NCI-H510A treated with DMSO at 0.1 percent for 48 hours (cell line): ENCODE measurements around the gene RFLNA.

Experiments
- DNase-seq: peaks from one replicate; lab custom pipeline; 2025; lab: John Stamatoyannopoulos, UW

The RFLNA gene

DNA sequence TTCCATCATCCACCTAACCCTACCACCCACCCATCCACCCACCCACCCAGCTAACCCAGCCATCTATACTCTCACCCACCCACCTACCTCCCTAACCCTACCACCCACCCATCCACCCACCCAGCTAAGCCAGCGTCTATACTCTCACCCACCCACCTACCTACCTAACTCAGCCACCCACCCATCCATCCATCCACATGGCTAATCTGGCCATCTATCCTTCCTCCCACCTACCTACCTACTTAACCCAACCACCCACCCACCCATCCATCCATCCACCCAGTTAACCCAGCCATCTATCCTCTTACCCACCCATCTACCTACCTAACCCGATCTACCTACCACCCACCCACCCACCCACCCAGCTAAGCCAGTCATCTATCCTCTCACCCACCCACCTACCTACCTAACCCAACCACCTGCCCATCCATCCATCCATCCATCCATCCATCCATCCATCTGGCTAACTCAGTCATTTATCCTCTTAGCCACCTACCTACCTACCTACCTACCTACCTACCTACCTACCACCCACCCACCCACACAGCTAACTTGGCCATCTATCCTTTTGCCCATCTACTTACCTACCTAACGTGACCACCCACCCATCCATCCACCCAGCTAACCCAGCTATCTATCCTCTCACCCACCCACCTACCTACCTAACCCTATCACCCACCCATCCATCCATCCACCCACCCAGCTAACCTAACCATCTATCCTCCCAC is 44.1 kb downstream of the RFLNA start:
- DNase-seq, result no peak

DNA sequence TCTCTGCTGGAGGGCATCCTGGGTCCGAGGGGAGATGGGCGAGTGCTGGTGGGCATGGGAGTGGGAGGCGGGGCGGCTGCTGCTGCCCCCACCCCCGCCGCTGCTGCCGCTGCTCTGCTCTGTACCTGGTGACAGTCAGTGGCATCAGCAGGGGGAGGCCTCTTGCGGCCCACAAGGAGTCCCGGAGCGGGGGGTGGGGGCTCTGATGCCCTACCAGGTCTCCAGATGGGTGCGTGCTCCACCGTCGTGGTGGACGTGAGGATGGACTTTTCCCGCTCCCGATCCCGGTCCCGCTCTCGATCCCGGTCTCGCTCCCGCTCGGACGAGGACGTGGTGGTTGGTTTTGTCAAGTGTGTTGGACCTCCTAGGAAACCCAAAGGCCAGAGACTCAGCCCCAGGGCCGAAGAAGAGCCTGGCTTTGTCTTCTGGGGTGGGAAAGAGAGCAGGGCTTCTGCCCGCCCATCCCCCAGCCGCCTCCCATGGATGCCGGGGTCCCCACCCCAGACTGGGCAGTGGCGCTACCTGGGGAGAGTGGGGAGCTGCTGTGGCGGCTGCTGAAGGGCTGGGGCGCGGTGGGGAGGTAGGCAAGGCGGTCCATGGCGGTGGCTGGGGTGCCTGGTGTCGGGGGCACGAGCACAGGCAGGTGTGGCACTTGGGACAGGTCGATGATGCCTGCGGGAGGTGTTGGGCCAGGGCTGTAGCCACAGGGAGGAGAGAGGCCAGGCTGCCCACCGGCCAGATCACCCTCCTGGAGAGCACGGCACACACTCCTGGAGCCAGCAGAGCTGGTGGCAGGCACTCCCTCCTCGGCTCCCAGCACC is 45.4 kb downstream of the RFLNA start:
- no peak for DNase-seq

DNA sequence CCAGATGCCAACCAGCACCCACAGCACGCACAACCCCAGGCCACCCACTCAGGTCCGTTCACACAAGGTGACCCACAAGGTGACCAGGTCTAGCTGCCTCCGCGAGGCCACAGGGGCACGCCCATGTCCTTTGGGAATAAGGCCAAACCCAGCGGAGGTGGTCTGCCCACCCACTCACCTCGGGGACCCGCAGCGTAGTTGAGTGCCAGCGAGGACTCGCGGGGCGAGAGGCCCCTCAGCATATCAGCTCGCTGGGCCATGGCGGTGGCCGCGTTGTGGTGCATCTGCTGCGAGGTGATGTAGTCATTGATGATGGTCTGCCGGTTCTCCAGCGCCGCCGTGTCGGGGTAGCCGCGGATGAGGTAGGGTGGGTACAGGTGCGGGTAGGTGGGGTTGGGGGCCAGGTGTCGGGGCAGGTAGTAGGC is 46.8 kb downstream of the RFLNA start:
- DNase-seq, result no peak

DNA sequence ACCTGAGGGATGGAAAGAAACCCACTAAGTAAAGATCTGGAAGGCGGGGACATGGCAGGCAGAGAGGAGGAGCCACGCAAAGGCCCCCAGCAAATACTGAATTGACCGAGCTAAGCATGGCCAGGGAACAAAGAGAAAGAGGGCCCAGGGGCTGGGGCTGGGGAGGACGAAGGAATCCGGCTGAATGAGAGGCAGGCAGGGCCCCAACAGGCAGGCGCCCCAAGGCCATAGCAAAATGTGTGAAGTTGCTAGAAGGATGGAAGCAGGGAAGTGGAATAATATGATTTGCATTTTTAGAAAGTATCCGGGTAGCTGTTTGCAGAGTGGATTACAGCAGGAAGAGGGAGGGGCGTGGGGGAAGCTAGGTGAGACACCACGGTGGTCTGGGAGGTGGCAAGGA is 49.1 kb downstream of the RFLNA start:
- no peak for DNase-seq

DNA sequence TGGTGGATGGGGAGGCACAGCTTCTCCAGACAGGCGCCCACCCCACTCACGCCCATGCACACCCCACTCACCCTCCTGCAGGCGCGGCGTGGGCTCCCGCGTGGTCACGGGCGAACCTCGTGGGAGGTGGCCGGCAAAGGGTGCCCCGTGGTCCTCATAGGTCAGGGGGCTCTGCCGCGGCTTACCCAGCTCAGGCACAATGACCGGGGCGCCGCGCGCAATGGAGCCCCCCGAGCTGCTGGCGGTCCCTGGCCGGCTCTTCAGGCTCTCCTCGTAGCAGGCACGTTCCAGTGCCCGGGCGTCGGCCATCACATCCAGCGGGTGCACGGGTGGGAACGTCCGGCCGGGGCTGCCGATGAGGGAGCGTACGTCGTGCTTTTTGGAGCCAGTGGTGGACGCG is 49.6 kb downstream of the RFLNA start:
- no peak for DNase-seq

DNA sequence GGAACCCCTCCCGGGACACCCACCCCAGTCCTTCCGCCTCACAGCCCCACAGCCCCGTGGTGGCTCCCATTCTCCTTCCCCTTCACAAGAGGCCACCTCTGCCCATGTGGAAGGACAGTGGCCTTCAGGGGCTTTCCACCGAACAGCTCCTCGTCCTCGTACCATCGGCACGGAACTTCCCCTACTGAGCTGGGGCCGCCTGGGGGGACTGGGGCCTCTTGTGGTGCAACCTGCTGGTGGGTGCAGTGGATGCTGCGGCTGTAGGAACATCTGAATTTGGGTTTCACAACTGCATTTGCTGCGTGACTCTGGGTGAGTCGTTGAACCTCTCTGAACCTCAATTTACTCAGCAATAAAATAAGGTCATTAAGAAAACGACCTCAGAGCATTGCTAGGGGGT is 50.9 kb downstream of the RFLNA start:
- no peak for DNase-seq

DNA sequence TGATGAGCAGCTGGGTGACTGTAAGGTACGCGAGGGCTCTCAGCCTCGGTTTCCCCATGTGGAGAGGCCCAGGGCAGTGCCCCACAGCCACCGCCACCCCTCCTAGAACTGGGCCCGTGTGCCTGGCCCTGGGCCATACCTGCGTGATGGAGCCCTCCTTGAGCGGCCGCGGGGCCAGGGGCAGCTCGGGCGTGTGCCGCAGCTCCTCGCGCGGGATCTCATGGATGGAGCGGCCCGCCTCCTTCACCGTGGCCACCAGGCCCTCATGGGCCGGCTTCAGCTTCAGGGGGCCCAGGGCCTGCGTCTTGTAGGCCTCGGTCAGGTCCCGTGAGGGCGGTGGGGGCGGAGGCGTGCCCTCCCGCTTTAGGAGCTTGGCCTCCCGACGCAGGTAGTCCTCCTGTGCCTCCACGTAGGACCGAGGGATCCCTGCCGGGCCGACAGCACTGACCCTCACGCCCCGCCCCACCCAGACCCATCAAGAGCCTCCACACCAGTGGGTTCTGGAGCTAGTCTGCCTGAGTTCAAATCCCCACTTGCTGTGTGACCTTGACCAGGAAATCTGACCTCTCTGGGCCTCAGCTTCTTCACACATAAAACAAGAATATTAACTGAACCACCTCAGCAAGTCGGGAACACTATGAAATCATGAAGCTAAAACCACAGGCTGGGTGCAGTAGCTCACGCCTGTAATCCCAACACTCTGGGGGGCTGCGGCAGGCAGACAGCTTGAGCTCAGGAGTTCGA is 51.7 kb downstream of the RFLNA start:
- no peak for DNase-seq

DNA sequence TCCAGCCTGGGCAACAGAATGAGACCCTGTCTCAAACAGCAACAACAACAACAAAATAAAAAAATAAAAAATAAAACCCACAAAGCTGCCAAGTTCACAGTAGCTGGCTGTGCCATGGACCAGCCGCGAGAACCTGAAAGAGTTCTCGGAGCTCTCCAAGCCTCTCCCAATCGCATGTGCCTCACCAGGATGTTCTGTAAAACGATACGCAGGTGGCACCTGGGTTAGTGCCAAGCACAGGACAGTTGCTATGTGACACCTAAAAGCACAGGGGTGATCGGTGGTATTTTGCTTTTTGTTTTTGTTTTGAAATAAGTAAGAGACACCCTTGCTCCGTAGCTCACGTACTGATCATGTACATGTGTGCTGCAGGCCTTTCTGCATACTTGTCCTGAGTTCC is 52.4 kb downstream of the RFLNA start:
- DNase-seq, result no peak

DNA sequence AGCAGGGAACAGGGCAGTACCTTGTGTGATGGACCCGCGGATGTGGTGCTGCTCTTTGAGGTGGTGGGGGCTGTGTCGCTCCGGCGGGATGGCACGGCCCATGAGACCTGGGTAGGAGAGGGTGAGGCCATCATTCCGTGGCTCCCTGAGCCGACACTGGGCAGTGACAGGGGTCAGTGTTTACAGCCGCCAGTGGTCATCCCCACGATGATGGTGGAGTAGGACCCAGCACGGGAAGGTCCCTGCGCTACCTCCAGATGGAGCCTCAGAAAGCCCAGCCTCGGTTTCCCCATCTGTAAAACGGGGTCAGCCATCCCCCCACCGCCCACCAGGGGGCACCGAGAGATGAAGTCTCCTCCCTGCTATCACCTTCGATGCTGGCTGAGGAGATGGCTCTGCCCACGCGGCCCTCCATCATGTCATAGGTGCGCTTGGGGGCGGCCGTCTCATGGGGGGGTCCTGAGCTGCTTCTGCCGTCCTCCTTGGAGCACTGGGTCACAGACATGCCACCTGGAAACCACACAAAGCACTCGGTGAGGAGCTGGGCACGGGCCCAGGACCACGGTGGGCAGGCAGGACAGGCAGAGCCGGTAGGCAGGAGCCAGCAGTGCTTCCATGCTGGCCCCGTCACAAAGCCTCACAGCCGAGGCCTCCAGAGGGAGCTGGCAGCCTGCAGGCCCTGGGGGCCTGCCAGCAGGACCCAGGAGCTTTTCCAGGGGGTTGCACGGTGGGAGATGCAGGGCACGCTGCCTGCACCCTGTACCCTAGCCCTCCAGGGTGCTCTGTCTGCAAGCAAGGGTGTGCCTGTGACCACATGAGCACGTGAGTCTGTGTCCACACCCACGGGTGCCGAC is 53.1 kb downstream of the RFLNA start:
- DNase-seq, result no peak

DNA sequence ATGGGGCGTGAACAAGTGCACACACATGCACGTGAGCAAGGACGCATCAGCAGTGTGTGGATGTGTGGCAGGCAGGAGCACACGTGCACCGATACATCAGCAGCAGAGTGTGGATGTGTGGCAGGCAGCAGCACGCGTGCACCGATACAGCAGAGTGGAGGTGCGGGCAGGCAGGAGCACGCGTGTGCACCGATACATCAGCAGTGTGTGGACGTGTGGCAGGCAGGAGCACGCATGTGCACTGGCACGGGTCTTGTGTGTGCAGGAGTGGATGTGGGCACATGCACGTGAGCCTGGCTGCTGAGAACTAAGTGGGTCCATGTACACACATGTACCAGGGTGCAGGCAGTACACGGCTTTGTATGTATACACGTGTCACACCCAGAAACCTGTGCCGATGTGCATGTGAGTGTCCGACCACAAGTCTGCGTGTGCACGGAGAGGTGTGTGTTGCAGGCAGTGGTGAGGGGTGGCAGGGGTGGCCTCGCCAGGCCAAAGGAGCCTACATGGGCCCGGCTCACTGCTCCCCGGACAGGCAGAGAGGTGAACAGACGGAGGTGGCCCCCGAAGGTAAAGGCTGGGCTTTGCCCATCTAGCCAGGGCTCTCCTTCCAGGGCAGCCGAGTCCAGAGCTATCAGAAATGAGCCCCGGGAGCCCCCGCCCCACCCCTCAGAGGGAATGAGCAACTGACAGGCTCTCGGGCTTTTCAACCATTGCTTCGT is 53.9 kb downstream of the RFLNA start:
- DNase-seq, result no peak

DNA sequence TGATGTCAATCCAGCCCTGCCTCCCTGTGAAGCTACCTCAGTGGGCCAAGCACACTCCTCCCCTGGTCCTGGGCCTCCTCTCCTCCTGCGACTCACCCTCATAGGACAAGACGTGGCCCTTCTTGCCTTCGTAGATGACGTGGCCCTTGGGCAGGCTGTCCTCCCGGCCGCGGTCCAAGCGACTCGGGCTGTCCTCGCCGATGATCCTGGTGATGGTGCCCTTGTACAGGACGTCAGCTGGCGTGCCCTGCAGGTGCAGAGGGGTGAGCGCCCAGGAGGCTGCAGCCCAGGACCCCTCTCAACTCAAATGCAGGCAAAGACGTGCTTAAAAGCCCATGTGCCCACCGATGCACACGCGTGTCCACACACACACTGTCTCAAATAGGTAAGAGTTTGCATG is 55.6 kb downstream of the RFLNA start:
- no peak for DNase-seq

DNA sequence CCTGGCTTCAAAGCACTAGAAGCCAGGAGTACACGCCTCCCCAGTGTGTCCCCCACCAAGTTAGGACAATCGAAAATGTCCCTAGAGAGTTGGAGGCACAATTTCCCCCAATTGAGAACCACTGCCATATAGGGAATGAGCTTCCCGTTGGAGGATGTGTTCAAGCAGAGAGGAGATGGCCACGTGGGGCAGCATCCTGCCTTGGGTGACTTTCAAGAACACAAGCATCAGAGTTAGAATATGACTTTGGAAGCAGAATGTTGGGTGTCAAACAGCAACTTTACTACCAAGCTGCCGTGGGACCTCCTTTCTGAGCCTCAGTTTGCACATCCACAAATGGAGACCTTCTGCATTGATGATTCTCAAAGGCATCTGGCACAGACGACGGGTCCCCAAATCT is 56.5 kb downstream of the RFLNA start:
- no peak for DNase-seq

DNA sequence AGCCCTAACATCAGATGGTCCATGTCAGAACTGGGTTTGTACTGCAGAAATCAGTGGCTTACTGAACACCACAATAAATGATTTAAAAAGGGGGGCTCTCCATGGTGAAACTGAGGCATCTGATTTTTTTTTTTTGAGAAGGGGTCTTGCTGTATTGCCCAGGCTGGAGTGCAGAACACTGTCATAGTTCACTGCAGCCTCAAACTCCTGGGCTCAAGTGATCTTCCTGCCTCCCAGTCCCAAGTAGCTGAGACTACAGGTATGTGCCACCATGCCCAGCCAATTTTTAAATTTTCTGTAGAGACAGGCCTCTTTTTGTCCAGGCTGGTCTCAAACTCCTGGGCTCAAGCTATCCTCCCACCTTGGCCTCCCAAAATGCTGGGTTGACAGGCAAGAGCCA is 57.4 kb downstream of the RFLNA start:
- no peak for DNase-seq

DNA sequence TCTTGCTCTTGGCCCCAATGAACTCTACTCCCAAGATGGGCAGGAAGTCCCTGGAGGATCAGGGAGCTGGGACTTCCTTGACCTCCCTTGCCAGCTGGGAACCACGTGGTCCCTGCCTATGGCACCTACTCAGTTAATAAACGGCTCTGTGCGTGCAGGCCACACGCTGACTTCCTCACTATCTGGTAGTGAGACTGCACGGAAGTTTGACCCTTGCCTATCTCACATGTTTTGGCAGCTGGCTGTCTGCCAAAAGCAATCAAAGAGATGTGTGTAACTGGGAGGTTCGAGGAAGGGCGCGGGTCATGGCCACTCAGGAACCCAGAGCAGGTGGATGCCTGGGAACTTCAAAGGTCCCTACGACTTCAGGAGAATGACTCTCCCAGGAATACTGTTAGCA is 57.9 kb downstream of the RFLNA start:
- DNase-seq, result peak; percentile 64

DNA sequence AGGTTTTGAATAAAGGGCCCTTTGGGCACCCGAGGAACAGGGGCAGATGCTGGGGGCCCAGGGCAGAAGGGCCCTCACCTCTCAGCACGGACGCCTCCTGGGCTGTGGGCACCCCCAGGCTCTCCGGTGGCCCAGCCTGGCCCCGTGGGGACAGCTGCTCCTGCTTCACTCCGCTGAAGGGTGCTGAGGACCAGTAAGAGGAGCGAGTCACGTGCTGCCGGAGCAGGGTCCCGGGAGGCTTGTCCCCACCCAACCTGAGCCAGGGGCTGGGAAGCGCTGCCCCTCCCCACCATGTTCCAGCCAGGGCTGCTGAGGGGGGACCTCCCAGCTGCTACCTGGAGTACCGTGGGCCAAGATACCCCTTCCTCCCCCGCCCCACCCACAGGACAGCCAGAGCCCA is 59.5 kb downstream of the RFLNA start:
- DNase-seq, result no peak

DNA sequence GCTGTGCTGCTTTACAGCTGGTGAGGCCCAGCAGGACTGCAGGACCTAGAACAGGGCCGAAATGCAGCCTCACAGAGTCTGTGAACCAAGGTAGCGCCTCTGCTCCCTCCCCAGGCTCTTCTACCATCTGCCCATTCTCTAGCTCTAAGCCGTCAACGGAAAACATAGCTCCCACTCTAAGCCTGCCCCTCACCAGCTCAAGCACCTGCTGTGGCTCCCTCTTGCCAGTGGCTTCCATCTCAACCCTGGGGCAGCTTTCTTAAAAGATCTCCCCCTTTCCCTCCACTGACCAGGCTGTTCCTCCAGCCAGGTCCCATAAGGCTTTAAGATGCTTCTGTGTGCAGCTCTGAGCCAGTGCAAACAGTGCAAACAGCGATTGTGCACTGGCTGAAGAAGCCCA is 61.3 kb downstream of the RFLNA start:
- no peak for DNase-seq

DNA sequence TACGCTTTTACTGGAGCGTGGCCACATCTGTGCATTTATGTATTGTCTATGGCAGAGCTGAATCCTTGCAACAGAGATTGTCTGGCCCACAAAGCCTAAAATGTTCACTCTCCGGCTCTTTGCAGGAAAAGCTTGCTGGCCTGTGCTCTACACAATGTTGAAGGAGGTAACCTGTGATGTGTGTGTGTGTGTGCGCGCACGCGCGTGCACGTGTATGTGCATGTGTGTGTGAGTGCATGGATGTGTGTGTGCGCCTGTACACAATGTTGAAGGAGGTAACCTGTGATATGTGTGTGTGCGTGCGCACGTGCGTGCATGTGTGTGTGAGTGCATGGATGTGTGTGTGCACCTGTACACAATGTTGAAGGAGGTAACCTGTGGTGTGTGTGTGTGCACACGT is 62.7 kb downstream of the RFLNA start:
- DNase-seq, result no peak

DNA sequence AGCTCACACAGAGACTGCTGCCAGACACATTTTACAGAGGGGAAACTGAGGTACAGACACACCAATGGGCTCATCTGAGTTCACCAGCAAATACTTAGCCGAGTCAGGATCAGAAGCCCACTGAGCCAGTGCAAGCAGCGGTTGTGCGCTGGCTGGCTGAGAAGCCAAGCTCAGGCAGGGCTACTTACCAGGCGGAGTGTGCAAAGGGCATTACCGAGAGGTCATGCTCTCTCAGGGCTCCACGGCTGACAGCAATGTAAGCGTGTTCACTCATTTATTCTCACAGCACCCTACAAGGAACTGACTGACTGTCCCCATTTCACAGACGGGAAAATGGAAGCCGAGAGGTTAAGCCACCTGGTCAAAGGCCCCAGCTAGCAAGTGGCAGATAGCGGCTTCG is 63.7 kb downstream of the RFLNA start:
- DNase-seq, result no peak

DNA sequence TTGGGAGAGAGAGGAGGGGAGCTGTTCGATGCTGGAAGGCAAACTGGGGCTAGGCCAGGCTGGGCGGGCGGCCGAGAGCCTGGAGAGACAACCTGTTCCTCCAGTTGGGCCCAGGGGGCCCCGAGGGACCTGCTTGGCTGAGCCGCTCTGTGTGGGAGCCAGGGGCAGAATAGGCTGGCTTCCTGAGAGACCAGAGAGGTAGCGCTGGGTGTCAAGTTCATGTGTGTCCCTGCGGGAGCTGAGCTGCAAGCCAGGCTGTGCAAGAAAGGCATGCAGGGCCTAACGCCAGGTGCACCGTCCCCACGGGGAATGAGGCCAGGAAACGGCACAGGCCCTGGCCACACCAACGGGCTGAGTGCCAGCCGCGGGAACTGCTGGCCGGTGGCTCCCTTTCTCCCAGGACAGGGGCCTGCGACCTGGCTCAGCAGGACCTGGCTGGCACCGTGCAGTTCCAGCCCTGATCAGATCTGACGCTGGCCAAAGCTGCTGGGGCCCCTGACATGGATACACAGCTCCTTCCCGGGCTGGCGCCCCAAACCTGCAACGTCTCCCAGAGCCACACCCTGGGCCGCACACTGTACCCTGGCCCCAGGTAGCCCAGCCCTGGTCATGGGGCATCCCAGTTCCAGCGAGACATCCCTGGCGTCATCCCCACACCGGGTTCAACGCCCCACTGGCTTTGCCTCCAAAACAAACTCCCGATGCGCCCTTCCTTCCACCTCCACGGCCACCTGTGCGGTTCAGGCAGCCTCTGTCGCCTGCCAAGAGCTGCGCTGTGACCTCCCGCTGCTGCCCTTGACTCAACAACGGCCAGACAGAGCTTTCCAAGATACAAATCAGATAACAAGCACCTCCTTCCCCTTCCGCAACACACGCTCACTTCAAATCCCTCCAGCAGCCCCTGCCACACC is 65.0 kb downstream of the RFLNA start:
- no peak for DNase-seq
